ENCODE results near the gene RAPGEF1. TPM values are rescaled to one million over a fixed set of nuclear protein-coding genes. Genes with fewer than 3 reads are reported as not detected.

The RAPGEF1 gene
- total and polyA plus RNA-seq, 7 experiments from 2014 or later, result 1.2 to 181 (median 84.8) TPM

GRCh38 chr9:131611586-131612315 lies 128.1 kb downstream of the RAPGEF1 start:
- Histone ChIP-seq H3K27ac (ENCODE audit: low read depth, low read length) (no peak overlapping the region), H3K9me3 (ENCODE audit: control insufficient read depth in 2 of 3, low read length in 3 of 3) (no peaks in the 10 kb centered on the region), H3K4me1 (ENCODE audit: control insufficient read depth in 2 of 2, insufficient read depth in 2 of 2, low read length in 2 of 2) (no peaks in the 10 kb centered on the region), H3K36me3 (ENCODE audit: control insufficient read depth in 2 of 3, insufficient read depth in 3 of 3, low read length in 3 of 3) (peaks cover 0 to 72% (median 6%) of the 10 kb centered on the region in 3 experiments), H3K4me3 (ENCODE audit: low read length) (no peak overlapping the region), H3K27me3 (ENCODE audit: control insufficient read depth in 2 of 2, insufficient read depth in 2 of 2, low read length in 2 of 2) (no peaks in the 10 kb centered on the region)
- no peak for ATAC-seq
- ChIA-PET CTCF (no interaction called here), POLR2A (no interaction called here)
- peaks cover 4 to 33% (median 13%) of the 10 kb centered on the region in 5 donors for H3K36me3 Mint-ChIP-seq
- H3K4me1 Mint-ChIP-seq, result peaks cover 0 to 9% (median 0%) of the 10 kb centered on the region in 7 donors
- peak overlapping the region in 4 of 9 donors; percentile 42 to 63 (median 58) for H3K27ac Mint-ChIP-seq
- intact Hi-C loops (cut with micrococcal nuclease), result no loop called here
- H3K27me3 Mint-ChIP-seq, result no peaks in the 10 kb centered on the region
- no peaks in the 10 kb centered on the region for H3K9me3 Mint-ChIP-seq
- no peak for DNase-seq
- no peak overlapping the region for H3K4me3 Mint-ChIP-seq

- ATAC-seq (no peak), DNase-seq (no peak)
- no peak overlapping the region for H3K4me3 ChIP-seq (ENCODE audit: low read length)
- H3K27ac ChIP-seq (ENCODE audit: low read depth, low read length), result no peak overlapping the region
- H3K9me3 ChIP-seq (ENCODE audit: control insufficient read depth in 2 of 3, low read length in 3 of 3), result no peaks in the 10 kb centered on the region
- intact Hi-C loops (cut with micrococcal nuclease), result no loop called here
- Mint-ChIP-seq H3K9me3 (no peaks in the 10 kb centered on the region), H3K27ac (peak overlapping the region in 1 of 9 donors; percentile 66), H3K4me1 (peaks cover 0 to 9% (median 0%) of the 10 kb centered on the region in 7 donors), H3K36me3 (peaks cover 0 to 28% (median 7%) of the 10 kb centered on the region in 5 donors), H3K27me3 (no peaks in the 10 kb centered on the region), H3K4me3 (no peak overlapping the region)
- H3K36me3 ChIP-seq (ENCODE audit: control insufficient read depth in 2 of 3, insufficient read depth in 3 of 3, low read length in 3 of 3), result peaks cover 0 to 67% (median 0%) of the 10 kb centered on the region in 3 experiments
- no peaks in the 10 kb centered on the region for H3K27me3 ChIP-seq (ENCODE audit: control insufficient read depth in 2 of 2, insufficient read depth in 2 of 2, low read length in 2 of 2)
- no peaks in the 10 kb centered on the region for H3K4me1 ChIP-seq (ENCODE audit: control insufficient read depth in 2 of 2, insufficient read depth in 2 of 2, low read length in 2 of 2)
- POLR2A ChIA-PET, result interaction anchor here (0.6 kb wide), 1 partner anchor 17 kb away, joined by 3 read pairs; no protein-coding TSS in a partner anchor
- CTCF ChIA-PET, result interaction anchor here (0.6 kb wide), 1 partner anchor 260 kb away, joined by 4 read pairs; no protein-coding TSS in a partner anchor
Measured at GRCh38 chr9:131610231-131610761, 129.6 kb downstream of the RAPGEF1 start.

GRCh38 chr9:131609099-131609830 lies 130.6 kb downstream of the RAPGEF1 start:
- Mint-ChIP-seq H3K4me3 (no peak overlapping the region), H3K36me3 (peaks cover 0 to 28% (median 7%) of the 10 kb centered on the region in 5 donors), H3K4me1 (peaks cover 0 to 8% (median 0%) of the 10 kb centered on the region in 7 donors), H3K27ac (peak overlapping the region in 2 of 9 donors; percentile 12 to 38), H3K27me3 (no peaks in the 10 kb centered on the region), H3K9me3 (no peaks in the 10 kb centered on the region)
- intact Hi-C loops (cut with micrococcal nuclease), result no loop called here
- ChIA-PET CTCF (no interaction called here), POLR2A (no interaction called here)
- ATAC-seq (no peak), DNase-seq (no peak)
- H3K9me3 ChIP-seq (ENCODE audit: control insufficient read depth in 2 of 3, low read length in 3 of 3), result no peaks in the 10 kb centered on the region
- H3K27ac ChIP-seq (ENCODE audit: low read depth, low read length), result no peak overlapping the region
- H3K27me3 ChIP-seq (ENCODE audit: control insufficient read depth in 2 of 2, insufficient read depth in 2 of 2, low read length in 2 of 2), result no peaks in the 10 kb centered on the region
- no peaks in the 10 kb centered on the region for H3K4me1 ChIP-seq (ENCODE audit: control insufficient read depth in 2 of 2, insufficient read depth in 2 of 2, low read length in 2 of 2)
- H3K4me3 ChIP-seq (ENCODE audit: low read length), result no peak overlapping the region
- H3K36me3 ChIP-seq (ENCODE audit: control insufficient read depth in 2 of 3, insufficient read depth in 3 of 3, low read length in 3 of 3), result peaks cover 0 to 70% (median 3%) of the 10 kb centered on the region in 3 experiments

- Mint-ChIP-seq H3K4me1 (peaks cover 0 to 9% (median 0%) of the 10 kb centered on the region in 7 donors), H3K4me3 (no peak overlapping the region), H3K9me3 (no peaks in the 10 kb centered on the region), H3K36me3 (peaks cover 0 to 28% (median 5%) of the 10 kb centered on the region in 5 donors), H3K27me3 (no peaks in the 10 kb centered on the region), H3K27ac (peak overlapping the region in 3 of 9 donors; percentile 38 to 51 (median 46))
- no peak overlapping the region for H3K4me3 ChIP-seq (ENCODE audit: low read length)
- no peaks in the 10 kb centered on the region for H3K27me3 ChIP-seq (ENCODE audit: control insufficient read depth in 2 of 2, insufficient read depth in 2 of 2, low read length in 2 of 2)
- intact Hi-C loops (cut with micrococcal nuclease), result no loop called here
- CTCF ChIA-PET, result interaction anchor here (0.7 kb wide), 1 partner anchor 48 kb away, joined by 3 read pairs; no protein-coding TSS in a partner anchor
- POLR2A ChIA-PET, result no interaction called here
- H3K36me3 ChIP-seq (ENCODE audit: control insufficient read depth in 2 of 3, insufficient read depth in 3 of 3, low read length in 3 of 3), result peaks cover 0 to 70% (median 3%) of the 10 kb centered on the region in 3 experiments
- no peak for DNase-seq
- no peak overlapping the region for H3K27ac ChIP-seq (ENCODE audit: low read depth, low read length)
- no peaks in the 10 kb centered on the region for H3K9me3 ChIP-seq (ENCODE audit: control insufficient read depth in 2 of 3, low read length in 3 of 3)
- no peak for ATAC-seq
- no peaks in the 10 kb centered on the region for H3K4me1 ChIP-seq (ENCODE audit: control insufficient read depth in 2 of 2, insufficient read depth in 2 of 2, low read length in 2 of 2)
Measured at GRCh38 chr9:131608493-131609037, 131.3 kb downstream of the RAPGEF1 start.

GRCh38 chr9:131607591-131607990 lies 132.3 kb downstream of the RAPGEF1 start:
- DNase-seq (no peak), ATAC-seq (no peak)
- Histone ChIP-seq H3K9me3 (ENCODE audit: control insufficient read depth in 2 of 3, low read length in 3 of 3) (no peaks in the 10 kb centered on the region), H3K27ac (ENCODE audit: low read depth, low read length) (no peak overlapping the region), H3K4me1 (ENCODE audit: control insufficient read depth in 2 of 2, insufficient read depth in 2 of 2, low read length in 2 of 2) (no peaks in the 10 kb centered on the region), H3K36me3 (ENCODE audit: control insufficient read depth in 2 of 3, insufficient read depth in 3 of 3, low read length in 3 of 3) (peaks cover 0 to 66% (median 3%) of the 10 kb centered on the region in 3 experiments), H3K4me3 (ENCODE audit: low read length) (no peak overlapping the region), H3K27me3 (ENCODE audit: control insufficient read depth in 2 of 2, insufficient read depth in 2 of 2, low read length in 2 of 2) (no peaks in the 10 kb centered on the region)
- ChIA-PET POLR2A (no interaction called here), CTCF (interaction anchor here (0.6 kb wide), 1 partner anchor 234 kb away, joined by 3 read pairs; no protein-coding TSS in a partner anchor)
- Mint-ChIP-seq H3K27ac (no peak overlapping the region), H3K4me1 (peaks cover 0 to 5% (median 0%) of the 10 kb centered on the region in 7 donors), H3K36me3 (peaks cover 0 to 28% (median 3%) of the 10 kb centered on the region in 5 donors), H3K9me3 (no peaks in the 10 kb centered on the region), H3K27me3 (no peaks in the 10 kb centered on the region), H3K4me3 (no peak overlapping the region)
- intact Hi-C loops (cut with micrococcal nuclease), result no loop called here

- H3K4me1 Mint-ChIP-seq, result peaks cover 0 to 6% (median 0%) of the 10 kb centered on the region in 7 donors
- no peaks in the 10 kb centered on the region for H3K27me3 ChIP-seq (ENCODE audit: control insufficient read depth in 2 of 2, insufficient read depth in 2 of 2, low read length in 2 of 2)
- no peak for DNase-seq
- intact Hi-C loops (cut with micrococcal nuclease), result no loop called here
- no peak overlapping the region for H3K4me3 Mint-ChIP-seq
- ChIA-PET POLR2A (no interaction called here), CTCF (interaction anchor here (0.6 to 0.8 kb wide), 2 partner anchors 133 to 234 kb away, joined by 3 to 5 read pairs; partner anchors contain the start of gene RAPGEF1)
- no peak overlapping the region for H3K27ac ChIP-seq (ENCODE audit: low read depth, low read length)
- H3K27me3 Mint-ChIP-seq, result no peaks in the 10 kb centered on the region
- no peaks in the 10 kb centered on the region for H3K9me3 Mint-ChIP-seq
- peaks cover 0 to 66% (median 3%) of the 10 kb centered on the region in 3 experiments for H3K36me3 ChIP-seq (ENCODE audit: control insufficient read depth in 2 of 3, insufficient read depth in 3 of 3, low read length in 3 of 3)
- peak overlapping the region in 1 of 9 donors; percentile 7 for H3K27ac Mint-ChIP-seq
- H3K4me1 ChIP-seq (ENCODE audit: control insufficient read depth in 2 of 2, insufficient read depth in 2 of 2, low read length in 2 of 2), result no peaks in the 10 kb centered on the region
- no peaks in the 10 kb centered on the region for H3K9me3 ChIP-seq (ENCODE audit: control insufficient read depth in 2 of 3, low read length in 3 of 3)
- peaks cover 0 to 29% (median 3%) of the 10 kb centered on the region in 5 donors for H3K36me3 Mint-ChIP-seq
- no peak for ATAC-seq
- H3K4me3 ChIP-seq (ENCODE audit: low read length), result no peak overlapping the region
Measured at GRCh38 chr9:131606896-131607567, 132.8 kb downstream of the RAPGEF1 start.

Measured in naive thymus-derived CD4-positive, alpha-beta T cell (primary cell).